GM12865 (cell line): Measurements from ENCODE around the gene NRAP.

Experiments
- DNase-seq: peaks from one replicate; pipeline ENCODE4 v3.0.0; 2010; ENCODE audit warnings: low read depth
- H3K4me3 ChIP-seq: 2 replicates; pipeline ENCODE4 v1.5.1; 2011; ENCODE audit warnings: mild to moderate bottlenecking, low read depth, low read length, control low read depth
- CTCF ChIP-seq: IDR thresholded peaks from 2 replicates; pipeline ENCODE4 v1.5.1; 2011; ENCODE audit warnings: low read length, control low read depth, low read depth, inconsistent platforms; ENCODE audit not compliant: insufficient read depth; ENCODE audit errors: missing control alignments

NRAP gene

GRCh38 chr10:113709221-113709838 is 45.5 kb upstream of the NRAP start:
- TF ChIP-seq CTCF, result no peak
- no peak overlapping the region for H3K4me3 ChIP-seq
- DNase-seq, result no peak

GRCh38 chr10:113708640-113709039 is 44.8 kb upstream of the NRAP start:
- DNase-seq, result no peak
- no peak for TF ChIP-seq CTCF

GRCh38 chr10:113706623-113707022 is 42.8 kb upstream of the NRAP start:
- H3K4me3 ChIP-seq, result no peak overlapping the region
- no peak for DNase-seq
- TF ChIP-seq CTCF, result no peak

More at GRCh38 chr10:113708640-113709039, 44.8 kb upstream of the NRAP start:
- no peak overlapping the region for H3K4me3 ChIP-seq

DNA sequence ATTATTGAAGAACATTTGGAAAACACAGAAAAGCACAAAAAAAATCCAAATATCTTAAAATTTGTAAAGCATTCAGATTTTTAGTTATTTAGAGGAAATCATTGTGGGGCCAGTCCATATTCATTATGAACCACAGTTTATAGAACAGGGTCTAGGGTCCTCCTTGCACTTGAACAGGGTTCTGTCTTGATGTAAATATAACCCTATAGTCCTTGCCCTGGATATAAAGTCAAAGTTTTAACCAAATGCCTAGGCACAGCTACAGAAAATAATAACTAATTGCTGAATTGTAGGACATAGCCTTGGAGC is 41.5 kb upstream of the NRAP start:
- H3K4me3 ChIP-seq, result no peak overlapping the region
- no peak for TF ChIP-seq CTCF
- no peak for DNase-seq

DNA sequence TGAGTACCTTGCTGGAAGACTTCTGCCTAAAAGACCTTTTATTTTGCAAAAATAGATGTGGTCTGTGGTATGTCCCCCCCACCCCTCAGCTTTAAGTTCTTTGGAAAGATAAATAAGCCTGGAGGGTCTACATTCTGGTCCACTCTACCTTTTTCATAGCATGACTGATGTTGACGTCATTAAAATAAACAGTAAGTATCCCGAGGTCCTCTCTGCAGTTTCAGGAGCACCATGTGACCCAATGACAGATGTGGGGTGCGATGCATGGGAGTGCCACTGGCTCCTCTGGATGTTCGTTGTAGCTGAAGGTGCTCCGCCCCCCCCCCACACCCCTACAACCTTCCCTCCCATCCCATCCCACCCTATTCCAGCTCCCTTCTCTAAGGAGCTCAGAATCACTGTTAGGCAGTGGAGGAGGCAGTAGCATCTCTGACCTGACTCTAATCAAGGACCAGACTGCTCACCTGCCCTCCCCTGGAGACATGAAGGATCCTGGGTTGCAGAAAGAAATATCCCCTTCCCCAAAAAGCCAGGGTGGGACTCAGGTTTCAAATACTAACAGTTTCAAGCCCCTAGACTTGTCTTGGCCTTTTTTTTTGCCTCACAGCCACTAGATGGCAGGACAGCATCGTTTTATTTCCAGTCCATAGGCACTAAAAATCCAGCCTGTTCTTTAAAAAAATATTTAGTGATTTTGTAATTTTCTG is 40.9 kb upstream of the NRAP start:
- peak; percentile 54 for DNase-seq
- H3K4me3 ChIP-seq, result no peak overlapping the region
- TF ChIP-seq CTCF, result peak; percentile 58

- no peak for DNase-seq
- TF ChIP-seq CTCF, result no peak
- H3K4me3 ChIP-seq, result no peak overlapping the region
Measured at GRCh38 chr10:113697595-113697994, 33.8 kb upstream of the NRAP start.

- TF ChIP-seq CTCF, result no peak
- no peak for DNase-seq
- H3K4me3 ChIP-seq, result no peak overlapping the region
Measured at GRCh38 chr10:113695691-113696090, 31.9 kb upstream of the NRAP start.
